Uterus (tissue), 4 donors: ENCODE measurements around the gene LINC00632. TPM values are rescaled to one million over a fixed set of nuclear protein-coding genes. Genes with fewer than 3 reads are reported as not detected.

Source experiments
- DNase-seq, 2 donors: peaks; one replicate each; pipeline ENCODE4 v3.0.0-alpha.2; 2019 to 2020
- H3K27ac ChIP-seq, 2 donors: fragments of 200-600 bp; sonication (generic); 1 replicate in 1 of 2; 2 replicates in 1 of 2; pipeline ENCODE4 v1.5.1; 2016 to 2018
- H3K27me3 ChIP-seq, 2 donors: fragments of 200-600 bp; sonication (generic); one replicate each; pipeline ENCODE4 v1.5.1; 2018 to 2019; ENCODE audit warnings: control low read depth in 1 of 2
- H3K36me3 ChIP-seq, 2 donors: fragments of 200-600 bp; sonication (generic); one replicate each; pipeline ENCODE4 v1.5.1; 2019; ENCODE audit warnings: control low read depth in 1 of 2
- H3K4me1 ChIP-seq, 2 donors: fragments of 200-600 bp; sonication (generic); one replicate each; pipeline ENCODE4 v1.5.1; 2018 to 2019; ENCODE audit warnings: control low read depth in 1 of 2
- H3K4me3 ChIP-seq, 2 donors: fragments of 200-600 bp; sonication (generic); 1 replicate in 1 of 2; 2 replicates in 1 of 2; pipeline ENCODE4 v1.5.1; 2018 to 2019; ENCODE audit warnings: mild to moderate bottlenecking in 1 of 2
- H3K9me3 ChIP-seq, 2 donors: fragments of 200-600 bp; sonication (generic); one replicate each; pipeline ENCODE4 v1.5.1; 2019; ENCODE audit warnings: control low read depth in 1 of 2
- CTCF ChIP-seq, 4 experiments: fragments of 200-600 bp in 2 of 4; fragments of 450-650 bp in 2 of 4; sonication (generic) in 2 of 4; IDR thresholded peaks; one replicate each; pipeline ENCODE4 v1.5.1; 2016 to 2019; ENCODE audit warnings: antibody characterized with exemption in 4 of 4, mild to moderate bottlenecking in 2 of 4, moderate library complexity in 1 of 4
- POLR2A ChIP-seq, 2 donors: fragments of 450-650 bp; IDR thresholded peaks; one replicate each; pipeline ENCODE4 v1.6.1; 2016; ENCODE audit warnings: antibody characterized with exemption in 2 of 2, mild to moderate bottlenecking in 1 of 2, moderate library complexity in 1 of 2
- intact Hi-C: fragments of 100-400 bp; cut with DNase I; formaldehyde crosslinking; loops from one replicate; pipeline ENCODE4 v1.15.1; 2023; ENCODE audit warnings: low total_unique reads
- total RNA-seq, 4 donors: library from RNA; depleted of rRNA in 3 of 4; stranded (reverse); fragments of >200 nt in 3 of 4; gene quantifications; one replicate each; pipeline versions ENCODE4 v1.1.0 to v1.2.4, GENCODE V29; 2014 to 2023
- donor health status: DM: yes; HTN: yes; CAD: no.

LINC00632 gene
- total RNA-seq, 4 donors from 2014 or later: 14.4 to 228 (median 32.4) TPM

DNA sequence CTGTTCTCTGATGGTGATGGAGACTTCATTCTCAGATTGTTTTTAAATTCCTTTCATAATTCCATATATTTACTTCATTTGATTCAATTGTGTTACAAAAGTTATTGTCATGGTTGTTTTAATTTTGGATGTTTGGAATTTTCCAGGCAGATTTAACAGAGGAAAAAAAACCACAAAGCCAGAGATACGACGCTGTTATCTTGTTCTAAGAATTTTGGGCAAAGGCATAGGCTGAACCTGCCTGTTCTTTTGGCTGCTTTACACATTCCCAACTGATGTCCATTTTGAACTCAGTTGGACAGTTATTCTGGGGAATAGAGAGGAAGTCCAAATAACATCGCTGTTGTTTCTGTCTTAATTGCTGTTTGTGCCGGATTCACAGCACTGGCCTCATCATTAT, 65.7 kb downstream of the LINC00632 start:
- H3K27me3 ChIP-seq: no peaks in the 10 kb centered on the region
- H3K9me3 ChIP-seq: no peaks in the 10 kb centered on the region
- no peaks in the 10 kb centered on the region for H3K4me1 ChIP-seq
- intact Hi-C loops: no loop called here
- TF ChIP-seq CTCF (IDR thresholded peaks at IDR 0.05) (no peak), POLR2A (IDR thresholded peaks at IDR 0.05) (no peak)
- no peaks in the 10 kb centered on the region for H3K36me3 ChIP-seq
- no peak overlapping the region for H3K4me3 ChIP-seq
- no peak overlapping the region for H3K27ac ChIP-seq
- no peak for DNase-seq

- no peak overlapping the region for H3K4me3 ChIP-seq
Measured at GRCh38 chrX:140776320-140776719, 66.8 kb downstream of the LINC00632 start.

DNA sequence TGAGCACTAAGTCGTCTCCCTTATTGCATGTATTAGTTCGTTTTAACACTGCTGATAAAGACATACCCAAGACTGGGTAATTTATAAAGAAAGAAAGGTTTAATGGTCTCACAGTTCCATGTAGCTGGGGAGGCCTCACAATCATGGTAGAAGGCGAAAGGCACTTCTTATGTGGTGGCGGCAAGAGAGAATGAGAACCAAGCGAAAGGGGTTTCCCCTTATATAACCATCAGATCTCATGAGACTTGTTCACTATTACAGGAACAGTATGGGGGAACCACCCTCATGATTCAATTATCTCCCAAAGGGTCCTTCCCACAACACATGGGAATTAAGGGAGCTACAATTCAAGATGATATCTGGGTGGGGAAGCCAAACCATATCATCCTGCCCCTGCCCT, 85.1 kb downstream of the LINC00632 start:
- H3K36me3 ChIP-seq: no peaks in the 10 kb centered on the region
- no peaks in the 10 kb centered on the region for H3K9me3 ChIP-seq
- no peak overlapping the region for H3K4me3 ChIP-seq
- intact Hi-C loops: no loop called here
- peaks cover 0 to 7% of the 10 kb centered on the region in 2 donors for H3K27me3 ChIP-seq
- DNase-seq: no peak
- no peak overlapping the region for H3K27ac ChIP-seq
- no peaks in the 10 kb centered on the region for H3K4me1 ChIP-seq
- TF ChIP-seq POLR2A (IDR thresholded peaks at IDR 0.05): no peak
- no peak for TF ChIP-seq CTCF (IDR thresholded peaks at IDR 0.05)

More at GRCh38 chrX:140776320-140776719, 66.8 kb downstream of the LINC00632 start:
- no peak for DNase-seq
- intact Hi-C loops: no loop called here
- Histone ChIP-seq H3K36me3 (no peaks in the 10 kb centered on the region), H3K4me1 (no peaks in the 10 kb centered on the region), H3K27ac (no peak overlapping the region), H3K27me3 (no peaks in the 10 kb centered on the region), H3K9me3 (no peaks in the 10 kb centered on the region)
- TF ChIP-seq POLR2A (IDR thresholded peaks at IDR 0.05) (no peak), CTCF (IDR thresholded peaks at IDR 0.05) (no peak)

- intact Hi-C loops: no loop called here
- H3K36me3 ChIP-seq: no peaks in the 10 kb centered on the region
Measured at GRCh38 chrX:140799216-140799615, 89.7 kb downstream of the LINC00632 start.

DNA sequence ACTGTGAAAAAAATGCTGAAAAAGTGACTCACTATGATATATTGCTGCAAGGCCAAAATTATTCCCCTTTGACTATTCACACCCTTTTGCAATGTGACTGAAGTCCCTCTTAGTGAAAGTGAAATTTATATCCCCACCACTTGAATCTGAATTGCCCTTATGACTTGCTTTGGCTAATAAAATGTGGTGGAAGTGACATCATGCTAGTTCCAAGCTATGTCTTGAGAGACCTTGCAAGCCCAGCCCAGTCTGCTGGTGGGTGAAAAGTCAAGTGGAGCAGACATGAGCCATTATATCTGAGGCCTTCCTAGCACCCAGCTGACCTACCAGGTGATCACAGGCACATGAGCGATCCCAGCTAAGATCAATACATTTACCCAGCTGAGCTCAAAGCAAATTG, 94.7 kb downstream of the LINC00632 start:
- no peaks in the 10 kb centered on the region for H3K36me3 ChIP-seq
- DNase-seq: no peak
- no peaks in the 10 kb centered on the region for H3K4me1 ChIP-seq
- intact Hi-C loops: no loop called here
- no peaks in the 10 kb centered on the region for H3K27me3 ChIP-seq
- TF ChIP-seq CTCF (IDR thresholded peaks at IDR 0.05): no peak
- TF ChIP-seq POLR2A (IDR thresholded peaks at IDR 0.05): no peak
- no peak overlapping the region for H3K4me3 ChIP-seq
- H3K9me3 ChIP-seq: no peaks in the 10 kb centered on the region
- no peak overlapping the region for H3K27ac ChIP-seq

More at GRCh38 chrX:140799216-140799615, 89.7 kb downstream of the LINC00632 start:
- H3K27me3 ChIP-seq: no peaks in the 10 kb centered on the region
- no peak overlapping the region for H3K27ac ChIP-seq
- no peaks in the 10 kb centered on the region for H3K4me1 ChIP-seq
- no peaks in the 10 kb centered on the region for H3K9me3 ChIP-seq
- TF ChIP-seq POLR2A (IDR thresholded peaks at IDR 0.05) (no peak), CTCF (IDR thresholded peaks at IDR 0.05) (no peak)
- DNase-seq: no peak
- H3K4me3 ChIP-seq: no peak overlapping the region
